K562 (cell line): Measurements from ENCODE around the gene PAFAH1B1. TPM values are rescaled to one million over a fixed set of nuclear protein-coding genes. Genes with fewer than 3 reads are reported as not detected.
A peak's percentile ranks its signal among the peaks of the same experiment; 100 is the strongest.

ENCODE experiments used
- ATF2 ChIP-seq: sonication (generic); formaldehyde crosslinking; IDR thresholded peaks from 2 replicates; pipeline ENCODE4 v1.8.1; 2022; ENCODE audit warnings: missing genetic modification reagents
- CBFB ChIP-seq: sonication (generic); formaldehyde crosslinking; IDR thresholded peaks from 2 replicates; pipeline ENCODE4 v1.4.0; 2020; ENCODE audit warnings: mild to moderate bottlenecking, missing genetic modification reagents
- CBX1 ChIP-seq: sonication (generic); IDR thresholded peaks from 2 replicates; pipeline ENCODE4 v1.6.1; 2016; ENCODE audit warnings: antibody characterized with exemption, low read depth, mild to moderate bottlenecking
- CHD2 ChIP-seq: IDR thresholded peaks from 2 replicates; pipeline ENCODE4 v1.6.1; 2011; ENCODE audit warnings: low read depth, low read length
- ETS1 ChIP-seq: conservative IDR thresholded peaks from 2 replicates; pipeline ENCODE4 v1.6.1; 2011; ENCODE audit warnings: low read depth, mild to moderate bottlenecking, low read length; ENCODE audit not compliant: control insufficient read depth
- FOSL1 ChIP-seq: fragments of 200-800 bp; sonication (Bioruptor generic); conservative IDR thresholded peaks from 2 replicates; pipeline ENCODE4 v1.6.1; 2016; ENCODE audit warnings: missing genetic modification characterization, missing compliant biosample characterization
- FOXM1 ChIP-seq, 2 experiments: fragments of 450-650 bp in 1 of 2; sonication (generic) in 1 of 2; formaldehyde crosslinking in 1 of 2; IDR thresholded peaks; 2 replicates each; pipeline versions ENCODE4 v1.6.1 to v1.9.0; 2017 to 2022; ENCODE audit warnings: low read depth in 2 of 2, mild to moderate bottlenecking in 2 of 2, missing genetic modification reagents in 1 of 2, moderate library complexity in 1 of 2
- HCFC1 ChIP-seq: IDR thresholded peaks from 2 replicates; pipeline ENCODE4 v1.6.1; 2012; ENCODE audit warnings: low read depth, low read length, improper control_type of control experiment
- HDAC1 ChIP-seq, 2 experiments: fragments of 450-650 bp; IDR thresholded peaks; 2 replicates each; pipeline ENCODE4 v1.6.1; 2016 to 2017; ENCODE audit warnings: inconsistent platforms in 1 of 2, mild to moderate bottlenecking in 1 of 2, moderate library complexity in 1 of 2
- HNRNPLL ChIP-seq: fragments of 200-400 bp; formaldehyde crosslinking; IDR thresholded peaks from 2 replicates; pipeline ENCODE4 v1.6.1; 2017; ENCODE audit warnings: low read length, low read depth, mild to moderate bottlenecking; ENCODE audit not compliant: poor library complexity, severe bottlenecking
- KDM2B ChIP-seq: fragments of 250-450 bp; sonication (Bioruptor Pico); IDR thresholded peaks from 2 replicates; pipeline ENCODE4 v1.8.0; 2021; ENCODE audit warnings: mild to moderate bottlenecking, moderate library complexity
- MBD2 ChIP-seq: sonication (generic); IDR thresholded peaks from 2 replicates; pipeline ENCODE4 v1.6.1; 2016; ENCODE audit warnings: low read depth, borderline replicate concordance
- MEF2D ChIP-seq: conservative IDR thresholded peaks from 2 replicates; pipeline ENCODE4 v1.6.1; 2016; ENCODE audit warnings: low read depth, missing genetic modification characterization, missing compliant biosample characterization
- MLX ChIP-seq, 2 experiments: fragments of 450-650 bp in 1 of 2; sonication (generic) in 1 of 2; formaldehyde crosslinking; conservative IDR thresholded peaks; 2 replicates each; pipeline versions ENCODE4 v1.4.0 to v1.8.1; 2020 to 2022; ENCODE audit warnings: mild to moderate bottlenecking in 1 of 2, missing genetic modification reagents in 1 of 2
- NFRKB ChIP-seq: fragments of 450-650 bp; IDR thresholded peaks from 2 replicates; pipeline ENCODE4 v1.6.1; 2016; ENCODE audit warnings: low read depth
- NR2C1 ChIP-seq, 2 experiments: fragments of 450-650 bp; IDR thresholded peaks; 2 replicates each; pipeline ENCODE4 v1.6.1; 2017; ENCODE audit warnings: mild to moderate bottlenecking in 2 of 2, antibody characterized with exemption in 1 of 2, inconsistent platforms in 1 of 2, missing compliant biosample characterization in 1 of 2, missing genetic modification characterization in 1 of 2
- POLR2A ChIP-seq: fragments of 450-650 bp; conservative IDR thresholded peaks from 2 replicates; pipeline ENCODE4 v1.6.1; 2016
- RB1 ChIP-seq: fragments of 450-650 bp; IDR thresholded peaks from 2 replicates; pipeline ENCODE4 v1.6.1; 2017; ENCODE audit warnings: low read depth, mild to moderate bottlenecking
- SMAD3 ChIP-seq: fragments of 450-650 bp; formaldehyde crosslinking; conservative IDR thresholded peaks from 2 replicates; pipeline ENCODE4 v1.4.0; 2020; ENCODE audit warnings: mild to moderate bottlenecking
- SUPT5H ChIP-seq: fragments of 450-650 bp; IDR thresholded peaks from 2 replicates; pipeline ENCODE4 v1.6.1; 2016
- TEAD1 ChIP-seq, 2 experiments: fragments of 450-650 bp in 1 of 2; sonication (generic) in 1 of 2; formaldehyde crosslinking; IDR thresholded peaks; 2 replicates each; pipeline versions ENCODE4 v1.4.0 to v1.8.0; 2020 to 2022; ENCODE audit warnings: mild to moderate bottlenecking in 2 of 2, missing genetic modification reagents in 1 of 2
- TFAM ChIP-seq: fragments of 250-450 bp; sonication (Bioruptor Pico); conservative IDR thresholded peaks from 2 replicates; pipeline ENCODE4 v1.5.0; 2021; ENCODE audit warnings: mild to moderate bottlenecking, moderate library complexity
- ZNF511 ChIP-seq: sonication (generic); formaldehyde crosslinking; IDR thresholded peaks from 2 replicates; pipeline ENCODE4 v1.8.0; 2022; ENCODE audit warnings: mild to moderate bottlenecking, missing genetic modification reagents
- polyA plus RNA-seq, 8 experiments: library from polyadenylated mRNA; depleted of rRNA in 4 of 8; stranded (reverse) in 5 of 8; unstranded in 3 of 8; fragments of >200 nt; fragmentation: Nextera tagmentation in 2 of 8; fragmentation: Illumina TruSeq in 1 of 8; extraction: Ambion mirVana in 2 of 8; extraction: Trizol in 1 of 8; gene quantifications; 2 replicates each; pipeline versions ENCODE4 v1.2.1 to v1.2.3, GENCODE V29; 2011 to 2014; ENCODE audit warnings: inconsistent platforms in 1 of 8, missing spikeins in 1 of 8
- total RNA-seq, 7 experiments: library from RNA; depleted of rRNA in 6 of 7; stranded (reverse); fragments of >200 nt in 6 of 7; fragmentation: Illumina TruSeq in 2 of 7; extraction: Trizol in 2 of 7; gene quantifications; 2 replicates each; pipeline versions ENCODE4 v1.2.1 to v1.2.3, GENCODE V29; 2011 to 2021; ENCODE audit warnings: low replicate concordance in 1 of 7

PAFAH1B1 gene
- total and polyA plus RNA-seq, 9 of the 15 experiments (the other 6 are each of a cell fraction or from before 2014, with no cell fraction given) = 23.3 to 66.4 (median 40.2) TPM

GRCh38 chr17:2711608-2712299, 118.3 kb downstream of the PAFAH1B1 start, which contains the start of gene CLUH (continued):
- TF ChIP-seq FOXM1 (IDR thresholded peaks at IDR 0.05; ENCODE audit: low read depth) (peak; percentile 30; the same call in 1 of the 2 replicates), FOXM1 (CRISPR knock-in tag; IDR thresholded peaks at IDR 0.05; ENCODE audit: low read depth) (no peak), MBD2 (no peak), SUPT5H (peak; percentile 54), TEAD1 (CRISPR knock-in tag; IDR thresholded peaks at IDR 0.05) (no peak), CBFB (no peak), MEF2D (tag) (no peak), HDAC1 (IDR thresholded peaks at IDR 0.05) (peak in 1 of 2 experiments; percentile 64; a peak in 1 of 4 replicates), RB1 (peak; percentile 43; the same call in 1 of the 2 replicates), TFAM (no peak), KDM2B (CRISPR knock-in tag) (no peak), NR2C1 (IDR thresholded peaks at IDR 0.05) (peak; percentile 95), NR2C1 (tag; IDR thresholded peaks at IDR 0.05) (peak; percentile 96), MLX (CRISPR knock-in tag; conservative IDR thresholded peaks at IDR 0.05) (no peak), ETS1 (peak; percentile 73), ATF2 (CRISPR knock-in tag) (no peak), POLR2A (peak; percentile 65; the same call in 1 of the 2 replicates), HNRNPLL (no peak), SMAD3 (no peak), CHD2 (no peak), ZNF511 (CRISPR knock-in tag) (no peak), HCFC1 (peak; percentile 73), NFRKB (no peak), CBX1 (no peak), FOSL1 (tag) (peak; percentile 64)
